Transverse colon (tissue), 4 donors: ENCODE measurements around the gene SERPINB6. TPM values are rescaled to one million over a fixed set of nuclear protein-coding genes. Genes with fewer than 3 reads are reported as not detected.

Experiments
- DNase-seq: peaks from one replicate; pipeline ENCODE4 v3.0.0-alpha.2; 2019
- H3K27ac ChIP-seq, 4 donors: fragments of 200-600 bp; sonication (generic); 2 replicates each; pipeline ENCODE4 v1.5.1; 2016 to 2018; ENCODE audit warnings: inconsistent platforms in 4 of 4
- H3K27me3 ChIP-seq: fragments of 200-600 bp; sonication (generic); 2 replicates; pipeline ENCODE4 v1.5.1; 2017; ENCODE audit warnings: inconsistent platforms
- H3K36me3 ChIP-seq, 4 donors: fragments of 200-600 bp; sonication (generic); 2 replicates each; pipeline ENCODE4 v1.5.1; 2017 to 2019; ENCODE audit warnings: inconsistent platforms in 4 of 4
- H3K4me1 ChIP-seq, 4 donors: fragments of 200-600 bp; sonication (generic); 2 replicates each; pipeline ENCODE4 v1.5.1; 2017 to 2020; ENCODE audit warnings: inconsistent platforms in 4 of 4
- H3K4me3 ChIP-seq, 4 donors: fragments of 200-600 bp; sonication (generic); 1 replicate in 1 of 4; 2 replicates in 3 of 4; pipeline versions ENCODE4 v1.5.1 to v1.6.1; 2017 to 2019; ENCODE audit warnings: inconsistent platforms in 4 of 4
- H3K9me3 ChIP-seq, 2 donors: fragments of 200-600 bp; sonication (generic); 2 replicates each; pipeline ENCODE4 v1.5.1; 2017 to 2019; ENCODE audit warnings: inconsistent platforms in 2 of 2
- CTCF ChIP-seq, 5 experiments: fragments of 200-600 bp in 3 of 5; fragments of 450-650 bp in 2 of 5; sonication (generic) in 3 of 5; IDR thresholded peaks; 1 replicate in 2 of 5; 2 replicates in 3 of 5; pipeline ENCODE4 v1.5.1; 2016 to 2017; ENCODE audit warnings: antibody characterized with exemption in 5 of 5, inconsistent platforms in 3 of 5, mild to moderate bottlenecking in 2 of 5, moderate library complexity in 1 of 5
- EP300 ChIP-seq: sonication (generic); formaldehyde crosslinking; IDR thresholded peaks from one replicate; pipeline ENCODE4 v1.6.1; 2017; ENCODE audit warnings: antibody characterized with exemption, low read depth
- POLR2A ChIP-seq: fragments of 450-650 bp; IDR thresholded peaks from one replicate; pipeline ENCODE4 v1.6.1; 2016; ENCODE audit warnings: antibody characterized with exemption, mild to moderate bottlenecking, moderate library complexity
- POLR2AphosphoS5 ChIP-seq, 3 donors: sonication (generic); formaldehyde crosslinking; IDR thresholded peaks; one replicate each; pipeline ENCODE4 v1.6.1; 2016; ENCODE audit warnings: antibody characterized with exemption in 3 of 3
- WGBS, 2 donors: methylation state at CpG; one replicate each; pipeline ENCODE4 v1.1.5; 2018; ENCODE audit warnings: low coverage in 1 of 2; 5-methylcytosine and 5-hydroxymethylcytosine counted together
- in situ Hi-C, 4 donors: fragments of 200-750 bp; cut with MboI; loops; one replicate each; pipeline versions ENCODE4 v1.15.0 to v1.15.1; 2017; ENCODE audit warnings: low sequenced_read_pairs in 3 of 4, low pct_ligation_motif_present in 1 of 4, low pct_unique_long_range_greater_than_20kb in 1 of 4
- intact Hi-C: fragments of 100-400 bp; cut with DNase I; formaldehyde crosslinking; loops from one replicate; pipeline ENCODE4 v1.15.1; 2023; ENCODE audit warnings: low total_unique reads
- total RNA-seq, 4 donors: library from RNA; depleted of rRNA; stranded (reverse); fragments of >200 nt; gene quantifications; one replicate each; pipeline ENCODE4 v1.1.0, GENCODE V29; 2016

SERPINB6 gene
- total RNA-seq, 4 donors from 2014 or later: 134 to 276 (median 170) TPM

DNA sequence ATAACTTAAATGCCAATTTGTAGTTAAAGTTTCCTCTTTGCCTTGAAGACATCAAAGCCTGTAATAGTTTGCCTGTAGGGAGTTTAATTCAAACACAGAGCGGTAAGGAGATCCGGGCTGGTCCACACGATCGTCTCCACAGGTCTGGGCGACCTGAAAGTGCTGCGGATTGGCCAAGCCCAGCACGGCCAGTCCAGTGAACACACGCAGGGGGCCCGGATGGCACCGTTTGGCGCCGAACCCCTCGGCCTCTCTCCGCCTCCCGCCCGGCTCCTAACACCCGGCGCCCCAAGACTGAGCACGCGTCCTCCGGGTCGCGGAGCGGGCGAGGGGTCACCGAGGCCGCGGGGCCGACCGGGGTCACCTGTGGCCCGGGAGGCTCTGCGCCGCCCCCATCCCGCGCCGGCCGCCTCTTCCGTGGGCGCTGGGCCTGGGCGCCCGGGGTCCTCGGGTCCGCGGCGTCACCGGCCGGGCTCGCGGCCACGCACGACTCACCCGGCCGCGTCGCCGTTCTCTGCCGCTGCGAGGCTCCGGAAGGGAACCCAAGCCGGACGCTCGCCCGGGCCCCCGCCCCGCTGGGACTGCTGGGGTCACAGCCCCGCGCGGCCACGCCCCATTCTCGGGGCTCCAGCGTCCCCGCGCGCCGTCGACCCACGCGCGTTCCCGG is 481 bp downstream of the SERPINB6 start:
- Histone ChIP-seq H3K36me3 (no peaks in the 10 kb centered on the region), H3K27ac (peak overlapping the region; percentile 97 to 99 (median 98)), H3K4me1 (peaks cover 0 to 36% (median 15%) of the 10 kb centered on the region in 4 donors), H3K4me3 (peak overlapping the region; percentile 83 to 94 (median 92)), H3K9me3 (no peaks in the 10 kb centered on the region), H3K27me3 (no peaks in the 10 kb centered on the region)
- WGBS, 2 donors: 0 to 3% methylated on average over 4 to 26 of the region's 80 CpGs
- TF ChIP-seq POLR2A: no peak
- TF ChIP-seq POLR2AphosphoS5 (IDR thresholded peaks at IDR 0.05): no peak
- in situ Hi-C loops (no loop called here), intact Hi-C loops (no loop called here)
- DNase-seq: peak; percentile 80

DNA sequence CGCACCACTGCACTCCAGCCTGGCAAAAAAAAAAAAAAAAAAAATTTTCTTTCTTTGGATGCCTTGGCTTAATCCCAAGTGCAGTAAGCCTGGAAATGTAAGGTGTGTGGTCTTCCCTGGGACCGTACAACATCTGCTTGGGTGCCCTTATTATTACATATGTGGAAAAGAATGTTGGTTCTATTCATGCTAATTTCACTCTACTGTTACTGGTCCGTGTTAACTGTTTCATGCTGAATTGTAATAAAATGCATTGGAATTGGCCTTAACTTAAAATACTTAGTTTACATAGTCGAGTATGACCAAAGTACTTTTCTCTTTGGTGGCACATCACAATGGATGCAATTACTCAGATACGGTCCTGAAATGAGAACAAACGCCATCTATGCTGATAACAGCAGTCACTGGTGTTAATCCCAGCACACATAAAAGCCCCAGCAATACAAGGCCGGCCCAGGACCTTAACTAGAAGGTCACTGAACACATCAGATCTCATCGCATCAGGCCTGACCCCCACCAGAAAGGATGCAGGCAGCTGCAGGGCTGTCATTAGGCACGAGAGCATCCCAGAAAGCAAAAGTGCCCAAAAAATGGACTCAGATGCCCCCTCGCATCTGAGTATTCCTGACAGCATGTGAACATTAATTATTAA is 1.2 kb downstream of the SERPINB6 start:
- DNase-seq: no peak
- intact Hi-C loops: no loop called here
- no peaks in the 10 kb centered on the region for H3K9me3 ChIP-seq
- no peaks in the 10 kb centered on the region for H3K36me3 ChIP-seq
- peak overlapping the region in 3 of 4 donors; percentile 83 to 94 (median 92) for H3K4me3 ChIP-seq
- 17 to 42% methylated on average over 4 to 10 of the region's 10 CpGs for WGBS, 2 donors
- peaks cover 0 to 36% (median 15%) of the 10 kb centered on the region in 4 donors for H3K4me1 ChIP-seq
- no peaks in the 10 kb centered on the region for H3K27me3 ChIP-seq
- no peak for TF ChIP-seq POLR2AphosphoS5 (IDR thresholded peaks at IDR 0.05)
- no peak for TF ChIP-seq POLR2A
- no peak for TF ChIP-seq EP300
- no peak for TF ChIP-seq CTCF (IDR thresholded peaks at IDR 0.05)
- H3K27ac ChIP-seq: peak overlapping the region; percentile 97 to 99 (median 98)
- in situ Hi-C loops: no loop called here

- no peak for DNase-seq
- Histone ChIP-seq H3K4me1 (peaks cover 0 to 36% (median 15%) of the 10 kb centered on the region in 4 donors), H3K27me3 (no peaks in the 10 kb centered on the region), H3K9me3 (no peaks in the 10 kb centered on the region), H3K27ac (peak overlapping the region; percentile 97 to 99 (median 98)), H3K4me3 (no peak overlapping the region), H3K36me3 (no peaks in the 10 kb centered on the region)
- TF ChIP-seq POLR2A: no peak
- TF ChIP-seq EP300: no peak
- no peak for TF ChIP-seq POLR2AphosphoS5 (IDR thresholded peaks at IDR 0.05)
- TF ChIP-seq CTCF (IDR thresholded peaks at IDR 0.05): no peak
- 69 to 78% methylated on average over 3 of the region's 3 CpGs for WGBS, 2 donors
- intact Hi-C loops (no loop called here), in situ Hi-C loops (no loop called here)
Observed at GRCh38 chr6:2969549-2969948, 1.8 kb downstream of the SERPINB6 start.

- Histone ChIP-seq H3K36me3 (no peaks in the 10 kb centered on the region), H3K4me3 (no peak overlapping the region), H3K4me1 (peaks cover 0 to 36% (median 15%) of the 10 kb centered on the region in 4 donors), H3K9me3 (no peaks in the 10 kb centered on the region), H3K27me3 (no peaks in the 10 kb centered on the region), H3K27ac (peak overlapping the region; percentile 97 to 99 (median 98))
- WGBS, 2 donors: 79 to 82% methylated on average over 4 to 8 of the region's 8 CpGs
- DNase-seq: no peak
- TF ChIP-seq POLR2A (no peak), CTCF (IDR thresholded peaks at IDR 0.05) (no peak), POLR2AphosphoS5 (IDR thresholded peaks at IDR 0.05) (no peak), EP300 (no peak)
- intact Hi-C loops (no loop called here), in situ Hi-C loops (no loop called here)
Observed at GRCh38 chr6:2968600-2969135, 2.7 kb downstream of the SERPINB6 start.
